Astrocyte of the spinal cord (primary cell): Measurements from ENCODE around the gene ITPR2.

Source experiments
- DNase-seq: peaks from one replicate; pipeline ENCODE4 v3.0.0; 2011; ENCODE audit warnings: low read depth, low spot score
- H3K4me3 ChIP-seq: 2 replicates; pipeline ENCODE4 v1.5.1; 2011; ENCODE audit warnings: low read depth, mild to moderate bottlenecking, low read length, moderate library complexity
- CTCF ChIP-seq: IDR thresholded peaks from 2 replicates; pipeline ENCODE4 v1.5.1; 2012; ENCODE audit warnings: low read depth, mild to moderate bottlenecking, low read length, inconsistent platforms
- in situ Hi-C: cut with HindIII; loops from 2 replicates; pipeline ENCODE4 v1.10.0; 2017; ENCODE audit warnings: low sequenced_read_pairs

The ITPR2 gene

GRCh38 chr12:26401874-26402273, 431.1 kb downstream of the ITPR2 start:
- H3K4me3 ChIP-seq = no peak overlapping the region
- in situ Hi-C loops = no loop called here
- TF ChIP-seq CTCF = no peak

GRCh38 chr12:26400627-26401026, 432.4 kb downstream of the ITPR2 start:
- no peak for DNase-seq
- no peak for TF ChIP-seq CTCF
- no peak overlapping the region for H3K4me3 ChIP-seq
- in situ Hi-C loops = no loop called here

More at GRCh38 chr12:26401874-26402273, 431.1 kb downstream of the ITPR2 start:
- no peak for DNase-seq

- no peak overlapping the region for H3K4me3 ChIP-seq
- in situ Hi-C loops = no loop called here
- DNase-seq = no peak
- TF ChIP-seq CTCF = no peak
Observed at GRCh38 chr12:26399381-26399780, 433.6 kb downstream of the ITPR2 start.

- H3K4me3 ChIP-seq = no peak overlapping the region
- no peak for TF ChIP-seq CTCF
- no peak for DNase-seq
- in situ Hi-C loops = no loop called here
Observed at GRCh38 chr12:26396402-26396801, 436.6 kb downstream of the ITPR2 start.

- TF ChIP-seq CTCF = no peak
Observed at GRCh38 chr12:26389343-26389742, 443.7 kb downstream of the ITPR2 start.

GRCh38 chr12:26384536-26384935, 448.5 kb downstream of the ITPR2 start:
- no peak for TF ChIP-seq CTCF
- no peak overlapping the region for H3K4me3 ChIP-seq
- DNase-seq = no peak
- in situ Hi-C loops = no loop called here

More at GRCh38 chr12:26389343-26389742, 443.7 kb downstream of the ITPR2 start:
- in situ Hi-C loops = no loop called here
- H3K4me3 ChIP-seq = no peak overlapping the region
- no peak for DNase-seq

GRCh38 chr12:26383041-26383440, 450.0 kb downstream of the ITPR2 start:
- H3K4me3 ChIP-seq = no peak overlapping the region
- in situ Hi-C loops = no loop called here
- TF ChIP-seq CTCF = no peak
- no peak for DNase-seq
